Measurements from ENCODE around the gene MECP2.
"Not testable (repeated sequence)": the region's sequence is repeated elsewhere in the genome, so short reads cannot be mapped to it uniquely, and the experiment has no call there.

Gene MECP2

DNA sequence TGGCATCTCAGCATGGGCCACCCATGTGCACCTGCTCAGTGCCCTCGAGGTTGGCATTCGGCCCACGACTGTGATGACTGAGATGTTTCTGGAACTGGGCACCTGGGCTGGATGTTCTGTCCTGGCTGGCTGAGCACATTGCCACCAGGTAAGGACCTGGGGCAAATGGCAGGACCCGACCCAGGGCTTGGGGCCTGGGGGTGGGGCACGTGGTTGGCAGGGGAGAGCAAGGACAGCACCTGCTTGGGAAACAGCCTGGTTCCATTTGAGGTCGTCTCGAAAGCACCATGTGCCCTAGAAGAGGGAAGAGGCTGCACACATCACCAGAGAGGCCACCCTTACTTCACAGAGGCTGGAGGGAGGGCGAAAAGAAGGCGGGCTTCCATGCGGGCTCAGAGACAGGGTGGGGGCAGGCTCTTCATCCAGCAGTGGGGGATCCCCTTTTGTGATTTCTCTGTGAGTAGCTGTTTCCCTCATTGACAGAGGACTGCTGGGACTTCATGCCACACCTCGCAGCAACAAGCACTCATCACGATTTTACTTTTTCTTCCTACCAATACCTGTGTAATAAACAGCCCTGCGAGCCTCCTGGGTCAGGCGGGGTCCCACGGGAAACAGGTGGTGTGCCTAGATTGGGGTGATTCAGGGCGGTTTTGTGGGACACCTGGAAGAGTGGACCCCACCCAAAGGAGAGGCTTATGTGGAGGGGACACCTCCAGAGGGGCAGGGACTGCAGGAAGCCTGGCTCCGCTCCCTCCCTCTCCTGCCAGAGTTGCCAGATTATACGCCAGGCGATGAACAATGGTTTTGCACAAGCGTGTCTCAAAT, 113.0 kb downstream of the MECP2 start:
- no peak overlapping the region for H3K4me3 ChIP-seq (ENCODE audit: low read depth, low read length)
- TF ChIP-seq, protein P1, sequence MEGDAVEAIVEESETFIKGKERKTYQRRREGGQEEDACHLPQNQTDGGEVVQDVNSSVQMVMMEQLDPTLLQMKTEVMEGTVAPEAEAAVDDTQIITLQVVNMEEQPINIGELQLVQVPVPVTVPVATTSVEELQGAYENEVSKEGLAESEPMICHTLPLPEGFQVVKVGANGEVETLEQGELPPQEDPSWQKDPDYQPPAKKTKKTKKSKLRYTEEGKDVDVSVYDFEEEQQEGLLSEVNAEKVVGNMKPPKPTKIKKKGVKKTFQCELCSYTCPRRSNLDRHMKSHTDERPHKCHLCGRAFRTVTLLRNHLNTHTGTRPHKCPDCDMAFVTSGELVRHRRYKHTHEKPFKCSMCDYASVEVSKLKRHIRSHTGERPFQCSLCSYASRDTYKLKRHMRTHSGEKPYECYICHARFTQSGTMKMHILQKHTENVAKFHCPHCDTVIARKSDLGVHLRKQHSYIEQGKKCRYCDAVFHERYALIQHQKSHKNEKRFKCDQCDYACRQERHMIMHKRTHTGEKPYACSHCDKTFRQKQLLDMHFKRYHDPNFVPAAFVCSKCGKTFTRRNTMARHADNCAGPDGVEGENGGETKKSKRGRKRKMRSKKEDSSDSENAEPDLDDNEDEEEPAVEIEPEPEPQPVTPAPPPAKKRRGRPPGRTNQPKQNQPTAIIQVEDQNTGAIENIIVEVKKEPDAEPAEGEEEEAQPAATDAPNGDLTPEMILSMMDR (IDR thresholded peaks at IDR 0.05; ENCODE audit: borderline replicate concordance, insufficient read depth, low read depth, low read length), result no peak

DNA sequence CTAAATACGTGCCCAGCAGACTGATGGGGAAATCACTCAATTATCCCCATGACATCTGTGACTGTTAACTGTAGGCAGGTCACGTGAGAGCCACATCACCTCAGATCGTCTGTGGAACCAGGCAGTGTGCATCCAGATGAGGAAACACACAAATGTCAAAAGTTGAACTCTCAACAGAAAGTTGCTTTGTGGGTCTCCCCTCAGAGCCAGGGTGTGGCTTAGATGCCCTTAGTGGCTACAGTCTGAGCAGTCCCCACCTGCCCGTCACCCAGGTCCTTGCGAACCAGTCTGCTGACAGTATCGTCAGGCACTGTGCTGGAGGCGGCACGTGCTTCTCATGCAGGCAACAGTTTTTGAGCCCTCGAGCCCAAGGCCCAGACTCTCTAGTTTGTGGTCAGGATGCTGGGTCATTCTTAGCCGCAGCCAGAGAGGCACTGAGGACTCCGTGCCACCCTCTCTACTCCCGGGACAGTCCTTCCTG, 114.2 kb downstream of the MECP2 start:
- no peak overlapping the region for H3K4me3 ChIP-seq (ENCODE audit: low read depth, low read length)
- TF ChIP-seq, protein P1 (IDR thresholded peaks at IDR 0.05; ENCODE audit: borderline replicate concordance, insufficient read depth, low read depth, low read length), result no peak

DNA sequence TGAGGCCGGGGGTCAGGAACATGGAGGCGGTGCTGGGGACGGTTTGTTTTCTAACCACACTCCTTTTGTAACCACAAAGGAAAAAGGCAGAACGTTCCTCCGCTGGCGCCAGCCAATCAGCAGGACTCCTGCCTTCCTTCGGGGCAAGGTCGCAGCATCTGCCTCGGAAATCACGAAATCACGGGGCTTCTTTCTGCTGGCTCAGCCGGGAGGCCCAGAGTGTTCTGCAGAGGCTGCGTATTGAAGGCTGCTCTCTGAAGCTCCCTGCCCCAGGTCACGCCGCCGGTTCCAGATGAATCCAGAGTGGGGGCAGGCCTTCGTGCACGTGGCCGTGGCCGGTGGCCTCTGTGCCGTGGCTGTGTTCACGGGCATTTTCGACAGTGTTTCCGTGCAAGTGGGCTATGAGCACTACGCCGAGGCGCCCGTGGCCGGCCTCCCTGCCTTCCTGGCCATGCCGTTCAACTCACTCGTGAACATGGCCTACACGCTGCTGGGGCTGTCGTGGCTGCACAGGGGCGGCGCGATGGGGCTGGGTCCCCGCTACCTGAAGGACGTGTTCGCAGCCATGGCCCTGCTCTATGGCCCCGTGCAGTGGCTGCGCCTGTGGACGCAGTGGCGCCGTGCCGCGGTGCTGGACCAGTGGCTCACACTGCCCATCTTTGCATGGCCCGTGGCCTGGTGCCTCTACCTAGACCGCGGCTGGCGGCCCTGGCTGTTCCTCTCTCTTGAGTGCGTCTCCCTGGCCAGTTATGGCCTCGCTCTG, 115.6 kb downstream of the MECP2 start:
- H3K4me3 ChIP-seq (ENCODE audit: low read depth, low read length), result no peak overlapping the region
- TF ChIP-seq, protein P1 (IDR thresholded peaks at IDR 0.05; ENCODE audit: borderline replicate concordance, insufficient read depth, low read depth, low read length), result no peak

DNA sequence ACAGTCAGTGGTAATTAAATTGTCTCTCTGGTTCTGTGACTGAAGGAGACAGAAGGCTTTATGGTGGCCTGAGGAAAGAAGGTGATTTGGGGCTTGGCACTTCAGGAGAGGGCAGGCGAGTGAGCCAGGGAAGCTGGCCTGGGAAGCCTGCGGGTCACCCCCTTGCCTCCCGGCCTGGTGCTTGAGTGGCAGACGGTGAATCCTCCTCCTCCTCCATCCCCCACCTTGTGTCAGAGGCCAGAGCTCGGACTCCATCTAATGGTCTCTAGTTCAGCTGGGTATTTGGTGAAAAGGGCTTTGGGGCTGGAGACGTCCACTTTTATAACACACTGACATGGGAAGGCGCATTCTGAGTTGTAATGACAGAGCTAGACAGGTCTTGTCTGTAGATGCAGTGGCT, 116.3 kb downstream of the MECP2 start:
- H3K4me3 ChIP-seq (ENCODE audit: low read depth, low read length), result no peak overlapping the region
- TF ChIP-seq, protein P1 (IDR thresholded peaks at IDR 0.05; ENCODE audit: borderline replicate concordance, insufficient read depth, low read depth, low read length), result no peak

DNA sequence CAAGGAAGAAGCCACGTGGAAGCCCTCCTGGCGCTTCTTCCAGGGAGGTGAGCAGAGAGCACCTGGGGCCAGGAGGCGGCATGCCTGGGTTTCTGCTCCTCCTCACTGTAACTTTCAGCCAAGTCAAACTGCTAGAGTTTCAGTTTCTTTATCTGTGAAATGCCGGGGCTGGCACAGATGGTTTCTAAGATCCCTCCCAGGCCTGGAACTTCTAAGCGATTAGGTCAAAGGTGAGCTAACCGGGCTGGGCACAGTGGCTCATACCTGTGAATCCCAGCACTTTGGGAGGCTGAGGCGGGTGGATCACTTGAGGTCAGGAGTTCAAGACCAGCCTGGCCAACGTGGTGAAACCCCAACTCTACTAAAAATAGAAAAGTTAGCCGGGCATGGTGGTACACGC, 117.1 kb downstream of the MECP2 start:
- H3K4me3 ChIP-seq (ENCODE audit: low read depth, low read length), result not testable (repeated sequence)

DNA sequence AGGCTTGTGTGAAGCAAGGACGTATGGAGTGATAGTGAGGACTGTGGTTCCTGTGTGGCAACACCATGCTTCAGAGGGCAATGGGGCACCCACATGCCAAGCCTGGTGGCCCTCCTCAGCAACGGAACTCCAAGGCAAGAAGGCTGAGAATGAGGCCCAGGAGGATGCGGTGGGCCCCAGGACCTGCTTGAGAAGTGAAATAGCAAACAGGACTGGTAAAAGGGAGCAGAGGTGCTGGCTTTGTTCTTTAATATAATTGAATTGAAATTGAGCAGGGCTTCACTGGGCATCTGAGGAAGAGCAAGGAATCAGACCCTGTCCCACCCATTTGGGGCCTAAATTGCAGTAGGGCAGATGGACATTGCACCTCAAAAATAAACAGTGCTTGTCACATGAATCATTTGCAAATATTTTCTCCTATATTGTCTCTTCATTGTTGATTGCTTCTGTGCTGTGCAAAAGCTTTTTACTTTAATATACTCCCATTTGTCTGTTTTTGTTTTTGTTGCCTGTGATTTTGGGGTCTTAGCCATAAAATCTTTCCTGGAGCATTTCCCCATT, 122.7 kb downstream of the MECP2 start:
- no peak overlapping the region for H3K4me3 ChIP-seq (ENCODE audit: low read depth, low read length)
- TF ChIP-seq, protein P1 (IDR thresholded peaks at IDR 0.05; ENCODE audit: borderline replicate concordance, insufficient read depth, low read depth, low read length), result no peak

DNA sequence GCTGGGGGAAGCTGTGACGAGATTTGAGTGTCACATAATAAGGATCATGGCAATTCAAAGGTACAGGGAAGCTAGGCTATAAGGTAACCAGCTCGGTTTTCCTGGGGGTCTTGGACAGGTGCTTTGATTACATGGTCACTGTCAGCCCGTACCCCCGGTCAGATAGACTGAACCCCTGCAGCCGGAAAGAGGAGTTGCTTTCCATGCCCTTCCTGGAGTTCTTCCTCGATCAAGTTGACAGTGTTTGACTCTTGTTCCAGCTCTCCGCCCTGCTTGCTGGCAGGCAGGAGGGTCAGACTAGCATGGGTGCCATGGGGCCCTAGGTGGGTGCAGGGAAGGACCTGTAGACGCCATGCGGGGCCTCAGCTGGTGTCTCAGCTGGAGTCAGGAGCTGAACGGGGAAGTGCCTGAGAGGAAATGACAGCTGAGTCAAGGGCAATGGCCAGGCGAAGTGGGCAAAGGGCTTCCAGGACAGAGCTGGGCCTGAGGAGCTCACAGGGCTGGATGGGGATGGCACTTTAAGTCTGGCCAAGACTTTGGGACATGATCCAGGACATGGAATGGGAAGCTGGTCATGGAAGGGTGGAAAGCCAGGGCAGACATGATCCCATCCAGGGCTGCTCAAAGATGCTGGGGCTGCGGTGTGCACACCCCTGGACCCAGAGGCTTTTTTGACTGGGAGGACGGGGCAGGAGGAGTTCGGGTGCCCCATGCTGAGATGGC, 123.4 kb downstream of the MECP2 start:
- TF ChIP-seq, protein P1 (IDR thresholded peaks at IDR 0.05; ENCODE audit: borderline replicate concordance, insufficient read depth, low read depth, low read length), result no peak
- no peak overlapping the region for H3K4me3 ChIP-seq (ENCODE audit: low read depth, low read length)
